Measurements from ENCODE around the gene SIRPA.

DNA sequence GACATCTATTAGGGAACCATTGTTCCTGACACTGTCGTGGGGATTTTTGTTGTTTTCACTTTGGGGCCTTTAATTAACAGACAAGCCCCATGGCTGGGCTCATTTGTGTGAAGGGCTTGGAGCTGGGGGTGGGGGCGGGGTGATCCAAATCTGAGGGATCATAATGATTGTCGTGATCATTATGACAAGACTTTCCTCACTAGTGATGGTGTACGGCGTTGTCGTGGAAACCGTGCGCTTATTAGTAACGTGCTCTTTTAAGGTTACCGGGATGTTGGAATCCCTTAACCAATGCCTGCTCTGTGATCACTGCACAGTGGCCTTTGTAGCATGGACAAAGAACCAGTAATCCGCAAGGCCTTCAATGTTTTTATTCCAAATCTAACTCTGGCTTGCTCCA, 80.1 kb downstream of the SIRPA start:
- TF ChIP-seq POLR2A (IDR thresholded peaks at IDR 0.05; ENCODE audit: low read length): no peak
- TF ChIP-seq GATA1 (IDR thresholded peaks at IDR 0.05; ENCODE audit: low read depth, low read length): no peak

All from erythroblast (primary cell).